Measurements from ENCODE around the gene LRRC8C.

LRRC8C gene

GRCh38 chr1:89757532-89757931 lies 124.6 kb downstream of the LRRC8C start:
- Histone ChIP-seq H2BK5ac (ENCODE audit: low read length) (no peak overlapping the region), H3K27me3 (ENCODE audit: insufficient read depth, low read length, poor library complexity) (no peaks in the 10 kb centered on the region), H3K4me1 (ENCODE audit: control insufficient read depth, low read depth, low read length) (peaks cover 5% of the 10 kb centered on the region), H2BK15ac (replicated peaks; ENCODE audit: low read depth) (no peak overlapping the region), H3K27ac (ENCODE audit: low read depth, low read length) (no peak overlapping the region), H3K4ac (ENCODE audit: low read depth, low read length) (no peak overlapping the region), H3K4me3 (ENCODE audit: low read length) (no peak overlapping the region), H3K9ac (ENCODE audit: low read length) (no peak overlapping the region), H2AK5ac (ENCODE audit: low read length) (no peak overlapping the region), H4K8ac (ENCODE audit: low read depth, low read length) (no peak overlapping the region), H3K36me3 (ENCODE audit: control insufficient read depth, insufficient read depth, low read length) (no peaks in the 10 kb centered on the region), H3K79me2 (ENCODE audit: control insufficient read depth, insufficient read depth, low read length) (no peaks in the 10 kb centered on the region), H4K5ac (ENCODE audit: low read length) (no peak overlapping the region), H3K18ac (ENCODE audit: low read length) (no peak overlapping the region), H3K79me1 (ENCODE audit: low read length) (no peaks in the 10 kb centered on the region), H3K23ac (ENCODE audit: low read length) (no peak overlapping the region), H3K56ac (ENCODE audit: low read length) (no peak overlapping the region), H3K4me2 (ENCODE audit: low read length) (no peak overlapping the region), H2BK120ac (ENCODE audit: low read depth, low read length) (no peak overlapping the region)
- DNase-seq, result no peak
- no CpG with 5 or more reads among the region's 5 CpGs for WGBS (ENCODE audit: extremely low coverage, insufficient coverage, low lambda C conversion rate)

- Histone ChIP-seq H4K5ac (ENCODE audit: low read length) (no peak overlapping the region), H3K4me2 (ENCODE audit: low read length) (no peak overlapping the region), H2BK120ac (ENCODE audit: low read depth, low read length) (no peak overlapping the region), H4K8ac (ENCODE audit: low read depth, low read length) (no peak overlapping the region), H3K4ac (ENCODE audit: low read depth, low read length) (no peak overlapping the region), H3K79me2 (ENCODE audit: control insufficient read depth, insufficient read depth, low read length) (no peaks in the 10 kb centered on the region), H3K4me1 (ENCODE audit: control insufficient read depth, low read depth, low read length) (peaks cover 5% of the 10 kb centered on the region), H2BK5ac (ENCODE audit: low read length) (no peak overlapping the region), H3K9ac (ENCODE audit: low read length) (no peak overlapping the region), H3K23ac (ENCODE audit: low read length) (no peak overlapping the region), H3K79me1 (ENCODE audit: low read length) (no peaks in the 10 kb centered on the region), H3K27me3 (ENCODE audit: insufficient read depth, low read length, poor library complexity) (no peaks in the 10 kb centered on the region), H2BK15ac (replicated peaks; ENCODE audit: low read depth) (no peak overlapping the region), H3K4me3 (ENCODE audit: low read length) (no peak overlapping the region), H3K18ac (ENCODE audit: low read length) (no peak overlapping the region), H3K27ac (ENCODE audit: low read depth, low read length) (no peak overlapping the region), H3K36me3 (ENCODE audit: control insufficient read depth, insufficient read depth, low read length) (no peaks in the 10 kb centered on the region), H3K56ac (ENCODE audit: low read length) (no peak overlapping the region), H2AK5ac (ENCODE audit: low read length) (no peak overlapping the region)
- WGBS (ENCODE audit: extremely low coverage, insufficient coverage, low lambda C conversion rate), result no CpG with 5 or more reads among the region's 2 CpGs
- DNase-seq, result no peak
These were observed 125.2 kb downstream of the LRRC8C start for GRCh38 chr1:89758156-89758555.

- WGBS (ENCODE audit: extremely low coverage, insufficient coverage, low lambda C conversion rate), result no CpG with 5 or more reads among the region's 2 CpGs
- Histone ChIP-seq H3K27me3 (ENCODE audit: insufficient read depth, low read length, poor library complexity) (no peaks in the 10 kb centered on the region), H3K4ac (ENCODE audit: low read depth, low read length) (no peak overlapping the region), H2AK5ac (ENCODE audit: low read length) (no peak overlapping the region), H4K5ac (ENCODE audit: low read length) (no peak overlapping the region), H3K79me1 (ENCODE audit: low read length) (no peaks in the 10 kb centered on the region), H2BK120ac (ENCODE audit: low read depth, low read length) (no peak overlapping the region), H3K27ac (ENCODE audit: low read depth, low read length) (no peak overlapping the region), H4K8ac (ENCODE audit: low read depth, low read length) (no peak overlapping the region), H3K23ac (ENCODE audit: low read length) (no peak overlapping the region), H3K9ac (ENCODE audit: low read length) (no peak overlapping the region), H3K36me3 (ENCODE audit: control insufficient read depth, insufficient read depth, low read length) (no peaks in the 10 kb centered on the region), H3K18ac (ENCODE audit: low read length) (no peak overlapping the region), H3K79me2 (ENCODE audit: control insufficient read depth, insufficient read depth, low read length) (no peaks in the 10 kb centered on the region), H3K56ac (ENCODE audit: low read length) (no peak overlapping the region), H3K4me2 (ENCODE audit: low read length) (no peak overlapping the region), H3K4me3 (ENCODE audit: low read length) (no peak overlapping the region), H3K4me1 (ENCODE audit: control insufficient read depth, low read depth, low read length) (peaks cover 5% of the 10 kb centered on the region), H2BK5ac (ENCODE audit: low read length) (no peak overlapping the region), H2BK15ac (replicated peaks; ENCODE audit: low read depth) (no peak overlapping the region)
- no peak for DNase-seq
These were observed 126.1 kb downstream of the LRRC8C start for GRCh38 chr1:89759036-89759435.

GRCh38 chr1:89760496-89760895 lies 127.6 kb downstream of the LRRC8C start:
- Histone ChIP-seq H3K56ac (ENCODE audit: low read length) (no peak overlapping the region), H2BK120ac (ENCODE audit: low read depth, low read length) (no peak overlapping the region), H3K27me3 (ENCODE audit: insufficient read depth, low read length, poor library complexity) (no peaks in the 10 kb centered on the region), H3K4me3 (ENCODE audit: low read length) (no peak overlapping the region), H4K8ac (ENCODE audit: low read depth, low read length) (no peak overlapping the region), H3K4me2 (ENCODE audit: low read length) (no peak overlapping the region), H3K9ac (ENCODE audit: low read length) (no peak overlapping the region), H3K79me1 (ENCODE audit: low read length) (no peaks in the 10 kb centered on the region), H2BK15ac (replicated peaks; ENCODE audit: low read depth) (no peak overlapping the region), H2BK5ac (ENCODE audit: low read length) (no peak overlapping the region), H3K36me3 (ENCODE audit: control insufficient read depth, insufficient read depth, low read length) (no peaks in the 10 kb centered on the region), H3K27ac (ENCODE audit: low read depth, low read length) (no peak overlapping the region), H3K79me2 (ENCODE audit: control insufficient read depth, insufficient read depth, low read length) (no peaks in the 10 kb centered on the region), H3K18ac (ENCODE audit: low read length) (no peak overlapping the region), H2AK5ac (ENCODE audit: low read length) (no peak overlapping the region), H4K5ac (ENCODE audit: low read length) (no peak overlapping the region), H3K23ac (ENCODE audit: low read length) (no peak overlapping the region), H3K4ac (ENCODE audit: low read depth, low read length) (no peak overlapping the region), H3K4me1 (ENCODE audit: control insufficient read depth, low read depth, low read length) (peaks cover 5% of the 10 kb centered on the region)
- no CpG with 5 or more reads among the region's 3 CpGs for WGBS (ENCODE audit: extremely low coverage, insufficient coverage, low lambda C conversion rate)
- DNase-seq, result no peak

GRCh38 chr1:89761338-89761737 lies 128.4 kb downstream of the LRRC8C start:
- H4K5ac ChIP-seq (ENCODE audit: low read length), result no peak overlapping the region
- H3K4me2 ChIP-seq (ENCODE audit: low read length), result no peak overlapping the region
- no peak overlapping the region for H3K4ac ChIP-seq (ENCODE audit: low read depth, low read length)
- H3K9ac ChIP-seq (ENCODE audit: low read length), result no peak overlapping the region
- no peak overlapping the region for H3K27ac ChIP-seq (ENCODE audit: low read depth, low read length)
- H3K18ac ChIP-seq (ENCODE audit: low read length), result no peak overlapping the region
- H2BK120ac ChIP-seq (ENCODE audit: low read depth, low read length), result no peak overlapping the region
- H3K23ac ChIP-seq (ENCODE audit: low read length), result no peak overlapping the region
- H2AK5ac ChIP-seq (ENCODE audit: low read length), result no peak overlapping the region
- no peak overlapping the region for H2BK5ac ChIP-seq (ENCODE audit: low read length)
- H3K4me1 ChIP-seq (ENCODE audit: control insufficient read depth, low read depth, low read length), result peaks cover 5% of the 10 kb centered on the region
- H3K79me1 ChIP-seq (ENCODE audit: low read length), result no peaks in the 10 kb centered on the region
- no peak overlapping the region for H4K8ac ChIP-seq (ENCODE audit: low read depth, low read length)
- DNase-seq, result no peak
- no peak overlapping the region for H2BK15ac ChIP-seq (replicated peaks; ENCODE audit: low read depth)
- no peaks in the 10 kb centered on the region for H3K36me3 ChIP-seq (ENCODE audit: control insufficient read depth, insufficient read depth, low read length)
- no peaks in the 10 kb centered on the region for H3K27me3 ChIP-seq (ENCODE audit: insufficient read depth, low read length, poor library complexity)
- no peak overlapping the region for H3K56ac ChIP-seq (ENCODE audit: low read length)
- WGBS (ENCODE audit: extremely low coverage, insufficient coverage, low lambda C conversion rate), result no CpG with 5 or more reads among the region's 1 CpG
- H3K4me3 ChIP-seq (ENCODE audit: low read length), result no peak overlapping the region
- H3K79me2 ChIP-seq (ENCODE audit: control insufficient read depth, insufficient read depth, low read length), result no peaks in the 10 kb centered on the region

- no peak for DNase-seq
- H3K4me3 ChIP-seq (ENCODE audit: low read length), result no peak overlapping the region
These were observed 129.0 kb downstream of the LRRC8C start for GRCh38 chr1:89761901-89762300.

More at GRCh38 chr1:89761901-89762300, 129.0 kb downstream of the LRRC8C start:
- peaks cover 5% of the 10 kb centered on the region for H3K4me1 ChIP-seq (ENCODE audit: control insufficient read depth, low read depth, low read length)
- no peak overlapping the region for H2BK120ac ChIP-seq (ENCODE audit: low read depth, low read length)
- no CpG with 5 or more reads among the region's 3 CpGs for WGBS (ENCODE audit: extremely low coverage, insufficient coverage, low lambda C conversion rate)
- no peak overlapping the region for H2AK5ac ChIP-seq (ENCODE audit: low read length)
- H3K79me1 ChIP-seq (ENCODE audit: low read length), result no peaks in the 10 kb centered on the region
- no peak overlapping the region for H4K8ac ChIP-seq (ENCODE audit: low read depth, low read length)
- no peak overlapping the region for H2BK5ac ChIP-seq (ENCODE audit: low read length)
- no peak overlapping the region for H3K4ac ChIP-seq (ENCODE audit: low read depth, low read length)
- H3K4me2 ChIP-seq (ENCODE audit: low read length), result no peak overlapping the region
- no peak overlapping the region for H3K27ac ChIP-seq (ENCODE audit: low read depth, low read length)
- no peak overlapping the region for H3K56ac ChIP-seq (ENCODE audit: low read length)
- no peaks in the 10 kb centered on the region for H3K36me3 ChIP-seq (ENCODE audit: control insufficient read depth, insufficient read depth, low read length)
- no peak overlapping the region for H3K23ac ChIP-seq (ENCODE audit: low read length)
- H3K9ac ChIP-seq (ENCODE audit: low read length), result no peak overlapping the region
- no peaks in the 10 kb centered on the region for H3K79me2 ChIP-seq (ENCODE audit: control insufficient read depth, insufficient read depth, low read length)
- H4K5ac ChIP-seq (ENCODE audit: low read length), result no peak overlapping the region
- H2BK15ac ChIP-seq (replicated peaks; ENCODE audit: low read depth), result no peak overlapping the region
- H3K27me3 ChIP-seq (ENCODE audit: insufficient read depth, low read length, poor library complexity), result no peaks in the 10 kb centered on the region
- no peak overlapping the region for H3K18ac ChIP-seq (ENCODE audit: low read length)
